ENCODE measurements around the gene CXCL16.

DNA sequence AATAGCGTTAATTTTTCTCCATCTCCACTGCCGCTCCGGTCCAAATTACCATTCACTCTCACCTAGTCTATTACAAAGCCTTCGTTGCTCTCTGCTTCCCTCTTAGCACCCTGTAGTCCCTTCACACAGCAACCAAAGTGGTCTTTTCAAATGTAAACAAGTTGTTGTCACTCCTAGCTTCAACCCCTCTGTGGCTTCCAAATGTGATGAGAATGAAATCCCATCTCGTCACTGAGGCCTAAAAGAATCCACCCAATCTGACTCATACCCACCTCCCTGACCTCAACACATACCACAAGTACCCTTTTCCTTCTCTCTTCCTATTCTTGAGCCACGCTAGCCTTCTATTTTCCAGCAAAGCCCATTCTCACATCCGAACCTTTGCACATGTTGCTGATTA, 33.6 kb downstream of the CXCL16 start:
- TF ChIP-seq MED1 (CRISPR knock-in tag; IDR thresholded peaks at IDR 0.05), result no peak
- TF ChIP-seq, protein P1, sequence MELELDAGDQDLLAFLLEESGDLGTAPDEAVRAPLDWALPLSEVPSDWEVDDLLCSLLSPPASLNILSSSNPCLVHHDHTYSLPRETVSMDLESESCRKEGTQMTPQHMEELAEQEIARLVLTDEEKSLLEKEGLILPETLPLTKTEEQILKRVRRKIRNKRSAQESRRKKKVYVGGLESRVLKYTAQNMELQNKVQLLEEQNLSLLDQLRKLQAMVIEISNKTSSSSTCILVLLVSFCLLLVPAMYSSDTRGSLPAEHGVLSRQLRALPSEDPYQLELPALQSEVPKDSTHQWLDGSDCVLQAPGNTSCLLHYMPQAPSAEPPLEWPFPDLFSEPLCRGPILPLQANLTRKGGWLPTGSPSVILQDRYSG (CRISPR knock-in tag; IDR thresholded peaks at IDR 0.05), result no peak
- TF ChIP-seq ZBTB21 (CRISPR knock-in tag; IDR thresholded peaks at IDR 0.05), result no peak
- no peak for TF ChIP-seq EP300 (IDR thresholded peaks at IDR 0.05; ENCODE audit: low read depth in 2 of 2, low read length in 2 of 2)
- no peak for TF ChIP-seq EP300 (CRISPR knock-in tag; IDR thresholded peaks at IDR 0.05; ENCODE audit: borderline replicate concordance)

Data from HepG2 (cell line).